Measurements from ENCODE around the gene HBM. TPM values are rescaled to one million over a fixed set of nuclear protein-coding genes. Genes with fewer than 3 reads are reported as not detected.
A peak's percentile ranks its signal among the peaks of the same experiment; 100 is the strongest.
"Not testable (repeated sequence)": the region's sequence is repeated elsewhere in the genome, so short reads cannot be mapped to it uniquely, and the experiment has no call there.

HBM gene
- total RNA-seq: not detected

- no peak for DNase-seq (ENCODE audit: low spot score)
Observed at GRCh38 chr16:165539-166374, at the start of gene HBM. Gene HBM, plus strand, starts transcription at chr16:165978. Its CDS starts 20 bp downstream, at chr16:165998.

- no peak for DNase-seq (ENCODE audit: low spot score)
Observed at GRCh38 chr16:116015-116414, 49.8 kb upstream of the HBM start.

GRCh38 chr16:117379-118365 lies 48.1 kb upstream of the HBM start:
- peak; percentile 43 for DNase-seq (ENCODE audit: low spot score)

GRCh38 chr16:118857-119256 lies 46.9 kb upstream of the HBM start:
- no peak for DNase-seq (ENCODE audit: low spot score)

GRCh38 chr16:119295-119694 lies 46.5 kb upstream of the HBM start:
- DNase-seq (ENCODE audit: low spot score): no peak

GRCh38 chr16:119835-120491 lies 45.8 kb upstream of the HBM start:
- no peak for DNase-seq (ENCODE audit: low spot score)

- no peak for DNase-seq (ENCODE audit: low spot score)
Observed at GRCh38 chr16:120756-121155, 45.0 kb upstream of the HBM start.

- no peak for DNase-seq (ENCODE audit: low spot score)
Observed at GRCh38 chr16:122361-122760, 43.4 kb upstream of the HBM start.

- not testable (repeated sequence) for DNase-seq (ENCODE audit: low spot score)
Observed at GRCh38 chr16:123558-124350, 42.0 kb upstream of the HBM start.

- no peak for DNase-seq (ENCODE audit: low spot score)
Observed at GRCh38 chr16:125011-125410, 40.8 kb upstream of the HBM start.

GRCh38 chr16:129075-129474 lies 36.7 kb upstream of the HBM start:
- DNase-seq (ENCODE audit: low spot score): no peak

- no peak for DNase-seq (ENCODE audit: low spot score)
Observed at GRCh38 chr16:130533-131173, 35.1 kb upstream of the HBM start.

GRCh38 chr16:132120-132519 lies 33.7 kb upstream of the HBM start:
- DNase-seq (ENCODE audit: low spot score): no peak

GRCh38 chr16:133716-134115 lies 32.1 kb upstream of the HBM start:
- no peak for DNase-seq (ENCODE audit: low spot score)

- DNase-seq (ENCODE audit: low spot score): no peak
Observed at GRCh38 chr16:138049-138417, 27.7 kb upstream of the HBM start.

- no peak for DNase-seq (ENCODE audit: low spot score)
Observed at GRCh38 chr16:140175-140857, 25.5 kb upstream of the HBM start.

- DNase-seq (ENCODE audit: low spot score): no peak
Observed at GRCh38 chr16:142405-142967, 23.3 kb upstream of the HBM start.

- no peak for DNase-seq (ENCODE audit: low spot score)
Observed at GRCh38 chr16:143047-143446, 22.7 kb upstream of the HBM start.

- no peak for DNase-seq (ENCODE audit: low spot score)
Observed at GRCh38 chr16:143456-143855, 22.3 kb upstream of the HBM start.

GRCh38 chr16:144797-145252 lies 21.0 kb upstream of the HBM start:
- no peak for DNase-seq (ENCODE audit: low spot score)

Measured in mucosa of gallbladder (tissue), 1 donor.